BJ (cell line): ENCODE measurements around the gene CREB3L2. TPM values are rescaled to one million over a fixed set of nuclear protein-coding genes. Genes with fewer than 3 reads are reported as not detected.

Experiments
- CTCF ChIA-PET: fragments of 350-600 bp; formaldehyde crosslinking; extraction: SDS; loops from one replicate; lab custom pipeline; 2021; ENCODE audit warnings: antibody characterized with exemption, inconsistent platforms; lab: Yijun Ruan, JAX
- POLR2A ChIA-PET: fragments of 300-600 bp; sonication (Branson Sonifier 250); formaldehyde crosslinking; extraction: SDS; loops from one replicate; lab custom pipeline; 2021; ENCODE audit warnings: antibody characterized with exemption; lab: Charles Lee
- DNase-seq: peaks from one replicate; pipeline ENCODE4 v3.0.0-alpha.2; 2011; ENCODE audit warnings: low read depth
- H3K27me3 ChIP-seq: 2 replicates; pipeline ENCODE4 v1.6.0; 2011; ENCODE audit warnings: low read length; ENCODE audit not compliant: control insufficient read depth, insufficient read depth
- H3K36me3 ChIP-seq: 2 replicates; pipeline ENCODE4 v1.5.1; 2011; ENCODE audit warnings: low read length; ENCODE audit not compliant: control insufficient read depth, insufficient read depth
- H3K4me3 ChIP-seq: 2 replicates; pipeline ENCODE4 v1.5.1; 2011; ENCODE audit warnings: low read depth, mild to moderate bottlenecking, control low read depth, low read length
- polyA plus RNA-seq: library from polyadenylated mRNA; depleted of rRNA; stranded (reverse); fragments of >200 nt; gene quantifications from 2 replicates; pipeline ENCODE4 v1.2.3, GENCODE V29; 2011
- TF ChIP-seq, protein P1 (sequence below): IDR thresholded peaks from 2 replicates; pipeline ENCODE4 v1.5.1; 2011; ENCODE audit warnings: low read depth, mild to moderate bottlenecking, control low read depth, inconsistent platforms, low read length, moderate library complexity; ENCODE audit not compliant: insufficient read depth

CREB3L2 gene
- polyA plus RNA-seq, 1 experiment: 62.2 TPM

GRCh38 chr7:137987018-137987349 is 14.9 kb downstream of the CREB3L2 start:
- Histone ChIP-seq H3K4me3 (0 out of 2 replicates have a peak overlapping the region, but pooled peaks have one; percentile 5), H3K27me3 (no peaks in the 10 kb centered on the region), H3K36me3 (no peaks in the 10 kb centered on the region; the same call in 1 of the 2 replicates)
- ChIA-PET POLR2A (interaction anchor here (0.6 to 0.7 kb wide), 2 partner anchors 13 to 58 kb away, joined by 3 to 4 read pairs; no protein-coding TSS in a partner anchor), CTCF (interaction anchor here (1.0 to 2.2 kb wide), 5 partner anchors 12 to 83 kb away, joined by 3 to 13 read pairs (median 3); partner anchors contain the start of gene CREB3L2)
- no peak for DNase-seq
- TF ChIP-seq, protein P1, sequence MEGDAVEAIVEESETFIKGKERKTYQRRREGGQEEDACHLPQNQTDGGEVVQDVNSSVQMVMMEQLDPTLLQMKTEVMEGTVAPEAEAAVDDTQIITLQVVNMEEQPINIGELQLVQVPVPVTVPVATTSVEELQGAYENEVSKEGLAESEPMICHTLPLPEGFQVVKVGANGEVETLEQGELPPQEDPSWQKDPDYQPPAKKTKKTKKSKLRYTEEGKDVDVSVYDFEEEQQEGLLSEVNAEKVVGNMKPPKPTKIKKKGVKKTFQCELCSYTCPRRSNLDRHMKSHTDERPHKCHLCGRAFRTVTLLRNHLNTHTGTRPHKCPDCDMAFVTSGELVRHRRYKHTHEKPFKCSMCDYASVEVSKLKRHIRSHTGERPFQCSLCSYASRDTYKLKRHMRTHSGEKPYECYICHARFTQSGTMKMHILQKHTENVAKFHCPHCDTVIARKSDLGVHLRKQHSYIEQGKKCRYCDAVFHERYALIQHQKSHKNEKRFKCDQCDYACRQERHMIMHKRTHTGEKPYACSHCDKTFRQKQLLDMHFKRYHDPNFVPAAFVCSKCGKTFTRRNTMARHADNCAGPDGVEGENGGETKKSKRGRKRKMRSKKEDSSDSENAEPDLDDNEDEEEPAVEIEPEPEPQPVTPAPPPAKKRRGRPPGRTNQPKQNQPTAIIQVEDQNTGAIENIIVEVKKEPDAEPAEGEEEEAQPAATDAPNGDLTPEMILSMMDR: no peak

DNA sequence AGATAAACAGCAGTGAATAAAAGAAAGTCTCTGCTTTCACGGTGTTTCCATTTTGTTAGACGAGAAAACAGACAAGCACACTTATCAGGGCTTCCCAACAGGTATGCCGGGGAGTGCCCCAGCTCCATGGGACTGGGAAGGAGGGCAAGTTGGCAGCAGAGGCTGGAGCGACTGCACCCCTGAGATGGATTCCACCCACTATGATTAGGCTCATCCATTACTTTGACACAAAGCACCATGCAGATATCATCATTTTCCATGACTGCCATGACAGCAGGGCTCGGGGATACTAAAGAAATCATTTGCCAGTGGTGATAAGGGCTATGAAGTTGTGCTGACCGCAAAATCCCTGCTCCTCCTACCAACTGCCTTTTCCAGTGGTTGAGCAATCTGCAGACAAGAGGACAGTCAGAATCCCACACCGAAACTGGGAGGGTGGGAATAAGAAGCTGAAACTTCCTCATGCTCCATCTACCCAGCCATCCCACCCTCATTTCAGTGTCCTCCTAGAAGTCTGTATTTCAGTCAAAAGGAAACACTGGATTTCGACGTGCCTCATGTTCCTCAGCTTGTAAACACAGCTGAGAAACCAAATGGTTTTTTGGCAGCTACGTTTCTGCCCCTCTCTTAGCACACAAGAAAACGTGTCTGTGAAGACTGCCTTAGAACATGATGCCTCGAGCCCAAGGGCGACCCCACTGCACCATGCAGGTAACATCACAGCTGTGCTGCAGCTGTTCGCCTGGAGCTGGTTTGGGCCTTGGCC is 15.5 kb downstream of the CREB3L2 start:
- no peaks in the 10 kb centered on the region; the same call in 1 of the 2 replicates for H3K36me3 ChIP-seq
- peak; percentile 55 for DNase-seq
- CTCF ChIA-PET: interaction anchor here (1.1 to 2.2 kb wide), 4 partner anchors 12 to 54 kb away, joined by 3 to 13 read pairs (median 4); partner anchors contain the start of gene CREB3L2
- no peaks in the 10 kb centered on the region for H3K27me3 ChIP-seq
- 0 out of 2 replicates have a peak overlapping the region, but pooled peaks have one; percentile 5 for H3K4me3 ChIP-seq
- POLR2A ChIA-PET: interaction anchor here (0.5 to 0.6 kb wide), 2 partner anchors 14 to 1039 kb away, joined by 3 read pairs; no protein-coding TSS in a partner anchor
- TF ChIP-seq, protein P1: no peak

GRCh38 chr7:137985897-137986251 is 16.0 kb downstream of the CREB3L2 start:
- H3K27me3 ChIP-seq: no peaks in the 10 kb centered on the region
- DNase-seq: no peak
- ChIA-PET CTCF (interaction anchor here (1.2 to 2.2 kb wide), 2 partner anchors 16 to 51 kb away, joined by 3 to 13 read pairs; partner anchors contain the start of gene CREB3L2), POLR2A (no interaction called here)
- no peaks in the 10 kb centered on the region; the same call in 1 of the 2 replicates for H3K36me3 ChIP-seq
- H3K4me3 ChIP-seq: no peak overlapping the region
- TF ChIP-seq, protein P1: no peak

DNA sequence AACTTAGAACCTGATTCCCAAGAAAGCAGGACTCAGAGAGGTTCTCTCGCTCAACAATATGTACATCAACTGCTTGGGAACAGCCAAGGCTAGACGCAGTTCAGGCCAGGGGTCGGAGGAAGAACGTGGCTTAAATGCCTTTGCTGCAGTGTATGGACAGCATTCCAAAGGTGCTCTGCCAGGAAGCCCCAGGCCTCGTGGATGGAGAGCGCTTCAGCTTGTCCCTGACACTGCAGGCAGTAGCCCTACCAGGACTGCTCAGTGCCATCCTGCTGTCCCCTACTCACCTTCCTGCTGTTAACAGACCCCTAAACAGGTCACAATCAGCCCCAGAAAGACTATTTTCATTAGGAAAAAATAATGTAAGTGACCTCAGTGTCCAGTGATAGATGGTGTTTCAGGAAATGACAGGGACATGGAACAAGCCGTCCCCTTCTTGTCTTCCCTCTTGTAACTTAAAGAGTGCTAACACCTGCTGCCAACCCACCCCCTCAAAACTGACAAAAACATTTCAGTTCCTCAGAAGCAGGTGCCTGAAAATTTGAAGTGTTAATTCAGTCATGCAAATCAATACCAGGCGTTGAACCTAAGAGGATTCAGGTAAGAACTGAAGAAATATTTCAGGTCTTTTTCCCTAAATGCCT is 16.5 kb downstream of the CREB3L2 start:
- Histone ChIP-seq H3K36me3 (no peaks in the 10 kb centered on the region; the same call in 1 of the 2 replicates), H3K27me3 (no peaks in the 10 kb centered on the region), H3K4me3 (no peak overlapping the region)
- DNase-seq: no peak
- TF ChIP-seq, protein P1: no peak
- CTCF ChIA-PET: interaction anchor here (2.2 kb wide), 1 partner anchor 17 kb away, joined by 13 read pairs; the partner anchor contains the start of gene CREB3L2
- POLR2A ChIA-PET: no interaction called here
